Measurements from ENCODE around the gene MBD6.
"Not testable (repeated sequence)": the region's sequence is repeated elsewhere in the genome, so short reads cannot be mapped to it uniquely, and the experiment has no call there.

The MBD6 gene

DNA sequence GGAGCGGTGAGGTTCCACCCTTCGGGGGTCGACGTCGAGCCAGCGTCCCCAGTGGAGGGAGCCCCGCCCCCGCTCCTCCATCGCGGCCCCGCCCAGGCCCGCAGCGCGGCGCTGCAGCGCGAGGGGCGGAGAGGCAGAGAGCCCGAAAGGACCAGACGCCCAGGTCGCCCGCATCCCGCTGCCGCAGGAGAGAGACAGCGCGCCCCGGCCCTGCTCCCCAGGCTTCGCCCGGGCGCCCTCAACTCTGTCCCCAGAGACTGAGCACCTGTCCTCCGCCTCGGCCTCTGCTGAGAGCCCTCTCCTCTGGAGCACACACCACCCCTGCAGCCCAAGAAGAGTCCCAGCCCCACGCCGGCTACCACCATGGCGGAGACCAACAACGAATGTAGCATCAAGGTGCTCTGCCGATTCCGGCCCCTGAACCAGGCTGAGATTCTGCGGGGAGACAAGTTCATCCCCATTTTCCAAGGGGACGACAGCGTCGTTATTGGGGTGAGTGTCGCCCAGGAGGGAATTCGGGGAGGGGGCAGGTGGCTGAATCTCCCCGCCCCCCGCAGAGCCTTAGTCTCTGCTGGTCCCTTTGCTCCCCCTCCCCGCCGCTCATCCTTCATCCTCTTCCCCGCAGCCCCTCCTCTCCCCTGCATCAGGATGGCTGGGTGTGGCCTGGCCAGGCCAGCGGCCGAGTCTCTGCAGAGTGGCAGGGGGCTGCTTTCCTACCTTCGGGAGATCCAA, 27.5 kb downstream of the MBD6 start, which contains the start of gene KIF5A:
TSS of gene KIF5A (plus strand) at position 136 of the 732 bp plus-strand sequence. CDS start at position 364, 228 bp downstream.
- DNase-seq (ENCODE audit: low read depth): peak; percentile 27

DNA sequence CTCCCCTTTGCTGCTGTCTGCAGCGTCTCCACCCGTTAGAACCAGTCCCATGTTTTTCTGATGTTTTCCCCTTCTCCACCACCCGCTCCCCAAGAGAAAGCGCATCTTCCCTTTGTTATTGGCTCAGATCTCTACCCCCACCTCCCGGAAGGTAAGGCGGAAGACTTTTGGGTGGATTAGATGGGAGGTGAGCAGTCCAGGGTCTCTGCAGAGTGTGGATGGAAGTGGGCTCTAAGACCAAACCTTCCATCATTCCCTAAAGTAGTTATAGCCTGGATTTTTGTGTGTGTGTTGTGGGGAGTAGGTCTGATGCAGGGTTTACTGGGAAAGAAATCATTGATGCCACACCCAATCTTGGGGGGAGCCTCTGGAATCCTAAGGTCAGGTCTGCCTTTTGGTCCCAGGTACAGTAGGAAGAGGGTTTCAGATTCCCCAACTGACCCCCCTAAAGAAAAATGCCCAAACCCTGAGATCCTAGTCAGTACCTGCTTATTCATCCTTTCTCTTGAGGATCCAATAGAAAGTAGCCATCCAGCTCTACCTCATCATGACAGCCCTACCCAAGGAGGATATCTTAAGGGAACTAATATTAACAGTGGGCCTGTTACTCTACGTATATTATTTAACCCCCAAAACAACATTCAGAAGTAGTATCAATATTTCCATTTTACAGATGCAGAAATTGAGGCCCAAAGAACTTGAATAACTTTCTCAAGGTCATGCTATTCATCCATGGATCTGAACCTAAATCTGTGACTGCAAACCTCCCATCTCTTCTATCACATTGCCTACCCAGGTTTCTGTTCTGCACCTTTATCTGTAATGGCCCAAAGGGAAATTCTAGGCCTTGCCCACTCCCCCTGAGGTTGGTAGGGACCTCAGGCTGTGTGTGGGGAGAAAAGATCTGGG, 28.3 kb downstream of the MBD6 start:
- no peak for DNase-seq (ENCODE audit: low read depth)

- DNase-seq (ENCODE audit: low read depth): no peak
Observed at GRCh38 chr12:57551637-57552305, 29.1 kb downstream of the MBD6 start.

- DNase-seq (ENCODE audit: low read depth): no peak
Observed at GRCh38 chr12:57552306-57552651, 29.7 kb downstream of the MBD6 start.

GRCh38 chr12:57552835-57553313, 30.2 kb downstream of the MBD6 start:
- no peak for DNase-seq (ENCODE audit: low read depth)

- DNase-seq (ENCODE audit: low read depth): no peak
Observed at GRCh38 chr12:57553343-57554202, 30.9 kb downstream of the MBD6 start.

DNA sequence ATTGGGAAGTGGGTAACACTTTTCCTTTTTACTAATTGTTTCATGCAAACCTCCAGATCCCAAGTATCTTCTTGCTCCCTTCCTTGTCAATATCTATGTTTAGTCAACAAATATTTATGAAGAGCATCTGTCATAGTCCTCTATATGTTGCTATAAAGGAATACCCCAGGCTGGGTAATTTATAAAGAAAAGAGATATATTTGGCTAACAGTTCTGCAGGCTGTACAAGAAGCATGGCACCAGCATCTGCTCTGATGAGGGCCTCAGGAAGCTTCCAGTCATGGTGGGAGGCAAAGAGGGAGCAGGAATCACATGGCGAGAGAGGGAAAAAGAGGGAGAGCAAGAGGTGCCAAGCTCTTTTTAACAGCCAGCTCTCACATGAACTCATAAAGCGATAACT, 31.8 kb downstream of the MBD6 start:
- DNase-seq (ENCODE audit: low read depth): no peak

- no peak for DNase-seq (ENCODE audit: low read depth)
Observed at GRCh38 chr12:57554897-57555296, 32.3 kb downstream of the MBD6 start.

- DNase-seq (ENCODE audit: low read depth): no peak
Observed at GRCh38 chr12:57558864-57559263, 36.2 kb downstream of the MBD6 start.

DNA sequence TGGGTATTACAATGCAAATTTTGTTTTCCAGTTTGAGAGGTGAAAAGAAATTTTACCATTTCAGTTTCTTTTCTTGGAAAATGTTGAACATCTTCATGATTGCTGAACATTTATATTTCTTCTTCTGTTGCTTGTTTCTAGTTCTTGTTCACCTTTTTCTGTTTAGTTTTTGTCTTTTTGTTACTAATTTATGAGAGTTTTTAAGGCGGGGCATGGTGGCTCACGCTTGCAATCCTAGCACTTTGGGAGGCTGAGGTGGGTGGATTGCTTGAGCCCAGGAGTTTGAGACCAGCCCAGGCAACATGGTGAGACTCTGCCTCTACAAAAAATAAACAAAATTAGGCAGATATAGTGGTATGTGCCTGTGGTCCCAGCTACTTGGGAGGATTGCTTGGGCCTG, 37.9 kb downstream of the MBD6 start:
- no peak for DNase-seq (ENCODE audit: low read depth)

DNA sequence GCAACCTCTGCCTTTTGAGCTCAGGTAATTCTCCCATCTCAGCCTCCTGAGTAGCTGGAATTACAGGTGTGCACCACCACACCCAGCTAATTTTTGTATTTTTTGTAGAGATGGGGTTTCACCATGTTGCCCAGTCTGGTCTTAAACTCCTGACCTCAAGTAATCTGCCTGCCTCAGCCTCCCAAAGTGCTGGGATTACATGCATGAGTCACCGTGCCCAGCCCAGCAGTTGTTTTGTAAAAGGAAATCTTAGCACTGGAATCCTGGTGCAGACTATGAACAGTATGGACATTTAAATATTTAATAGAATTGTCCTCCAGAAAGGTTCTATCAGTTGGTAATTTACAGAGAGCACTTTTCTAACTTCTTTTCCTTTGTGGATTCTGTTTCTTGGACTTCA, 38.5 kb downstream of the MBD6 start:
- not testable (repeated sequence) for DNase-seq (ENCODE audit: low read depth)

- DNase-seq (ENCODE audit: low read depth): no peak
Observed at GRCh38 chr12:57563358-57563757, 40.7 kb downstream of the MBD6 start.

- no peak for DNase-seq (ENCODE audit: low read depth)
Observed at GRCh38 chr12:57564178-57564740, 41.6 kb downstream of the MBD6 start.

DNA sequence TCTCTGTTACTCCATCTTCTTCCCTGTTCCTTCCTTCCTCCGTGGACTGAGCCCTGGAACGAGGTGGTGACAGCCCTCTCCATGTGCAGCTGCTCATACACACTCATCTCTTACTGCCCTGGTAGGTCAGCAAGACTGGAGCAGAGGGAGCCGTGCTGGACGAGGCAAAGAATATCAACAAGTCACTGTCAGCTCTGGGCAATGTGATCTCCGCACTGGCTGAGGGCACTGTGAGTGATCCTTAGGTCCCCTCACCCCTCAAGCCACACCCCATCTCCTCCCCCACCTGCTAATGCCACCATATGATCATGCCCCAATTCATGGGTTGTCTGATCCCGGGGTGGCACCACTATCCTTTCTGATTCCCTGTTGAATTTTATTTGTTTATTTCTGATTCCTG, 46.2 kb downstream of the MBD6 start:
- DNase-seq (ENCODE audit: low read depth): no peak

DNA sequence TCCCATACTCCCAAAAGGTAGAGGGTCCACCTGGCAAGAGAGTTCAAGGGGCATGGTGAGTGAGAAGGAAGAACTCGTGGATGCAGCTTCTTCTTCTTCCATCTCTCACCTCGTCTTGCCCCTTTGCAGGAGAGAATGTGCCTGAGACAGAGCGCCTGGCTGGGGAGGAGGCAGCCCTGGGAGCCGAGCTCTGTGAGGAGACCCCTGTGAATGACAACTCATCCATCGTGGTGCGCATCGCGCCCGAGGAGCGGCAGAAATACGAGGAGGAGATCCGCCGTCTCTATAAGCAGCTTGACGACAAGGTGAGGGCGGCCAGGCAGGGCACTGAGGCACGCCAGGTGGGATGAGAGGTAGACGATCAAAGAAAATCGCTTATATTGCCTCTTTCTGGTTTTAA, 47.2 kb downstream of the MBD6 start:
- DNase-seq (ENCODE audit: low read depth): no peak

DNA sequence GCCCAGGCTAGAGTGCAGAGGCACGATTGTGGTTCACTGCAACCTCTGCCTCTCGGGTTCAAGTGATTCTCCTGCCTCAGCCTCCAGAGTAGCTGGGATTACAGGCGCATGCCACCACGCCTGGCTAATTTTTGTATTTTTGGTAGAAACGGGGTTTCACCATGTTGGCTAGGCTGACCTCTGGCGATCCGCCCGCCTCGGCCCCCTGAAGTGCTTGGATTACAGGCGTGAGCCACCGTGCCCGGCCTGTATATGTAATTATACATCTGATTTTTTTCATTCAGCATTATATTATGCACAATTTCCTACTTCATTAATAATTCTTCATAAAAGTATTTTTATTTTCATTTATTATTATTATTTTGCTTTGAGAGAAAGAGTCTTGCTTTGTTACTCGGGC, 47.8 kb downstream of the MBD6 start:
- DNase-seq (ENCODE audit: low read depth): not testable (repeated sequence)

GRCh38 chr12:57571926-57572762, 49.5 kb downstream of the MBD6 start:
- no peak for DNase-seq (ENCODE audit: low read depth)

GRCh38 chr12:57574795-57575194, 52.2 kb downstream of the MBD6 start:
- DNase-seq (ENCODE audit: low read depth): no peak

DNA sequence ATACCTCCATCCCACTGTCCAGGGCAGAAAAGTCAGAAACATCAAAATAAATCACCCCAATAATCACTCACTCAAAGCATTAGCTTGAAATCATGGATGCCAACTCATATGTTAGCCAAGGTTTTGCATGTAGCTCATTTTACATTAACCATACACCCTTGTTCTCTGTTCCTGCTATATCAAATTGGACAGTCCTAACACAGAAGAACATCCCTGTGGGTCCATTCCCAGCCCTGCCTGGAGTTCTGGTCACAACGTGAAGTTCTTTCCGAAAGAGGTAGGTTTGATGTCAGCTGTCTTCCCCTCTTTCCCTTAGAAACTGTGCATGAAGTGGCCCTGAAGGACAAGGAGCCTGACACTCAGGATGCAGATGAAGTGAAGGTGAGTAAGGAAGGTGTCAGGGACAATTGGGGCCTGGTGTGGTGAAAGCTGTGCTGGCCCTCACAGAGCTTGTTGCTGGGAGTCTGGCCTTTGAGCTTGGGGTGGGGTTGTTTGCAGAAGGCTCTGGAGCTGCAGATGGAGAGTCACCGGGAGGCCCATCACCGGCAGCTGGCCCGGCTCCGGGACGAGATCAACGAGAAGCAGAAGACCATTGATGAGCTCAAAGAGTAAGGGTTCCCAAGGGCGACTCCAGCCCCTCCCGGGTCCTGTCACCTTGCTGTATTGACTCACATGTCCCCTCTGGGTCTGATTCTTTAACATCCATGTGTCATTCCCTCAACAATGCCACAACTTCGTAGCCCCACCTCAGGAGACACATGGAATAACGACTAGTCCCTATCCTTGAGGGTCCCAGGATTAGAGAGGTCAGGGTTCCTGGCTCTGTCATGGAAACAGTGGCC, 53.4 kb downstream of the MBD6 start:
- no peak for DNase-seq (ENCODE audit: low read depth)
